GM12878 (cell line): ENCODE measurements around the gene OR4K2. TPM values are rescaled to one million over a fixed set of nuclear protein-coding genes. Genes with fewer than 3 reads are reported as not detected.

ENCODE experiments used
- ATAC-seq: fragments of 200-7000 bp; cut with Tn5 transposase; 3 replicates; pipeline ENCODE4 v1.9.1; 2020; ENCODE audit warnings: mild to moderate bottlenecking, moderate library complexity
- BruUV-seq: library from RNA; stranded (reverse); fragments of 400-500 nt; replicated peaks from 2 replicates; lab custom pipeline; 2021; lab: Mats Ljungman, UMichigan
- CTCF ChIA-PET: fragments of 300-600 bp; sonication (Branson Sonifier 250); formaldehyde crosslinking; extraction: SDS; loops from one replicate; lab custom pipeline; 2021; ENCODE audit warnings: inconsistent platforms; lab: Yijun Ruan, JAX
- POLR2A ChIA-PET: fragments of 350-600 bp; formaldehyde crosslinking; extraction: SDS; loops from one replicate; lab custom pipeline; 2021; ENCODE audit warnings: inconsistent platforms; lab: Charles Lee
- RAD21 ChIA-PET: fragments of 300-600 bp; sonication (Branson Sonifier 250); formaldehyde crosslinking; loops from one replicate; lab custom pipeline; 2023; ENCODE audit warnings: antibody characterized with exemption; ENCODE audit not compliant: unreplicated experiment; lab: Charles Lee
- SMC1A ChIA-PET: fragments of 300-600 bp; sonication (Branson Sonifier 250); formaldehyde crosslinking; loops from one replicate; lab custom pipeline; 2023; ENCODE audit not compliant: unreplicated experiment, uncharacterized antibody; lab: Charles Lee
- DNase-seq: peaks from one replicate; pipeline ENCODE4 v3.0.0-alpha.2; 2011; ENCODE audit warnings: low read depth, low spot score
- FAIRE-seq: peaks from 3 replicates; lab custom pipeline; 2011; peaks lifted over from hg19 to GRCh38; lab: Jason Lieb, UNC
- H2AFZ ChIP-seq: 2 replicates; pipeline ENCODE4 v1.6.0; 2011; ENCODE audit warnings: low read depth, low read length, control low read depth; ENCODE audit not compliant: control insufficient read depth
- H3K27ac ChIP-seq: 2 replicates; pipeline ENCODE4 v1.5.1; 2011; ENCODE audit warnings: control low read depth; ENCODE audit not compliant: control insufficient read depth, insufficient read depth
- H3K27me3 ChIP-seq, 2 experiments: replicated peaks in 1 of 2; 2 replicates each; pipeline versions ENCODE4 v1.6.0 to v1.6.1; 2011; ENCODE audit warnings: low read length in 1 of 2; ENCODE audit not compliant: control insufficient read depth in 2 of 2, insufficient read depth in 2 of 2
- H3K36me3 ChIP-seq, 2 experiments: 2 replicates each; pipeline ENCODE4 v1.5.1; 2011; ENCODE audit warnings: low read length in 1 of 2; ENCODE audit not compliant: control insufficient read depth in 2 of 2, insufficient read depth in 2 of 2
- H3K4me1 ChIP-seq: 2 replicates; pipeline ENCODE4 v1.6.1; 2011; ENCODE audit warnings: mild to moderate bottlenecking, low read length, moderate library complexity, mixed read lengths; ENCODE audit not compliant: control insufficient read depth, insufficient read depth
- H3K4me2 ChIP-seq: 2 replicates; pipeline ENCODE4 v1.6.0; 2011; ENCODE audit warnings: control low read depth; ENCODE audit not compliant: control insufficient read depth, insufficient read depth
- H3K4me3 ChIP-seq: fragments of 200-600 bp; sonication (generic); 2 replicates; pipeline ENCODE4 v1.5.1; 2016
- H3K79me2 ChIP-seq: 2 replicates; pipeline ENCODE4 v1.6.0; 2011; ENCODE audit warnings: low read length; ENCODE audit not compliant: control insufficient read depth, insufficient read depth
- H3K9ac ChIP-seq: 2 replicates; pipeline ENCODE4 v1.8.0; 2011; ENCODE audit warnings: low read length, control low read depth, mixed read lengths; ENCODE audit not compliant: control insufficient read depth, insufficient read depth
- H3K9me3 ChIP-seq: replicated peaks from 3 replicates; pipeline ENCODE4 v1.5.1; 2011; ENCODE audit warnings: mild to moderate bottlenecking, low read length; ENCODE audit not compliant: control insufficient read depth, insufficient read depth
- H4K20me1 ChIP-seq: 2 replicates; pipeline ENCODE4 v1.6.0; 2011; ENCODE audit not compliant: control insufficient read depth, insufficient read depth
- BHLHE40 ChIP-seq, 2 experiments: fragments of 450-650 bp in 1 of 2; IDR thresholded peaks; 2 replicates each; pipeline ENCODE4 v1.6.1; 2011 to 2017; ENCODE audit warnings: low read depth in 2 of 2, borderline replicate concordance in 1 of 2, improper control_type of control experiment in 1 of 2, low read length in 1 of 2, mild to moderate bottlenecking in 1 of 2
- CHD1 ChIP-seq: IDR thresholded peaks from 2 replicates; pipeline ENCODE4 v1.6.1; 2012; ENCODE audit warnings: low read depth, low read length, improper control_type of control experiment
- E2F4 ChIP-seq: IDR thresholded peaks from 2 replicates; pipeline ENCODE4 v1.6.1; 2012; ENCODE audit warnings: low read depth, low read length, improper control_type of control experiment
- NR2F1 ChIP-seq: fragments of 450-650 bp; conservative IDR thresholded peaks from 2 replicates; pipeline ENCODE4 v1.6.1; 2017; ENCODE audit warnings: mild to moderate bottlenecking
- POLR2A ChIP-seq: IDR thresholded peaks from 2 replicates; pipeline ENCODE4 v1.6.1; 2011; ENCODE audit warnings: low read depth, mild to moderate bottlenecking, low read length
- SMARCA5 ChIP-seq: fragments of 450-650 bp; IDR thresholded peaks from 2 replicates; pipeline ENCODE4 v1.6.1; 2017; ENCODE audit warnings: mild to moderate bottlenecking
- ZNF592 ChIP-seq: fragments of 450-650 bp; IDR thresholded peaks from 2 replicates; pipeline ENCODE4 v1.6.1; 2017; ENCODE audit warnings: mild to moderate bottlenecking, moderate library complexity
- WGBS: methylation state at CpG from one replicate; pipeline ENCODE4 v1.1.6; 2016; ENCODE audit warnings: low lambda C conversion rate; ENCODE audit not compliant: insufficient replicate concordance, insufficient coverage; ENCODE audit errors: missing lambda C conversion rate; 5-methylcytosine and 5-hydroxymethylcytosine counted together
- in situ Hi-C: fragments of 300-500 bp; cut with MboI; formaldehyde crosslinking; loops from 9 replicates; pipeline ENCODE4 v1.14.3; 2018; ENCODE audit warnings: mixed read lengths
- intact Hi-C: fragments of 100-400 bp; cut with micrococcal nuclease; formaldehyde crosslinking; loops from one replicate; pipeline ENCODE4 v1.14.2; 2022; ENCODE audit not compliant: unreplicated experiment
- polyA plus RNA-seq, 11 experiments: library from polyadenylated mRNA; depleted of rRNA in 4 of 11; unstranded in 6 of 11; stranded (reverse) in 5 of 11; fragments of >200 nt; fragmentation: Nextera tagmentation in 4 of 11; fragmentation: Illumina TruSeq in 1 of 11; extraction: Ambion mirVana in 4 of 11; extraction: Trizol in 1 of 11; gene quantifications; 1 replicate in 1 of 11; 2 replicates in 10 of 11; pipeline versions ENCODE4 v1.2.1 to v1.2.3, GENCODE V29; 2011 to 2016; ENCODE audit warnings: inconsistent platforms in 2 of 11, missing spikeins in 2 of 11, low read depth in 1 of 11
- total RNA-seq, 4 experiments: library from RNA; depleted of rRNA in 3 of 4; stranded (reverse); fragments of >200 nt in 3 of 4; fragmentation: Illumina TruSeq in 1 of 4; extraction: Trizol in 1 of 4; gene quantifications; 2 replicates each; pipeline versions ENCODE4 v1.2.1 to v1.2.3, GENCODE V29; 2013 to 2021

Gene OR4K2
- total and polyA plus RNA-seq, 10 of the 15 experiments (the other 5 are each of a cell fraction or from before 2014, with no cell fraction given) = not detected

GRCh38 chr14:19911114-19911513, 36.2 kb downstream of the OR4K2 start:
- Histone ChIP-seq H3K4me1 (no peaks in the 10 kb centered on the region), H3K36me3 (no peaks in the 10 kb centered on the region), H3K4me2 (no peak overlapping the region), H3K27ac (no peak overlapping the region), H3K4me3 (no peak overlapping the region), H3K27me3 (no peaks in the 10 kb centered on the region), H2AFZ (no peak overlapping the region), H3K79me2 (no peaks in the 10 kb centered on the region), H3K9me3 (no peaks in the 10 kb centered on the region; the same call in 2 of the 3 replicates), H3K9ac (no peak overlapping the region), H4K20me1 (no peaks in the 10 kb centered on the region)
- FAIRE-seq (no peak), DNase-seq (no peak), ATAC-seq (no peak)
- in situ Hi-C loops = no loop called here
- RAD21 ChIA-PET = no interaction called here
- CTCF ChIA-PET = no interaction called here
- WGBS = 2% methylated on average over 3 of the region's 3 CpGs
- TF ChIP-seq SMARCA5 (no peak), CHD1 (no peak), E2F4 (no peak), NR2F1 (no peak), POLR2A (no peak), BHLHE40 (IDR thresholded peaks at IDR 0.05; ENCODE audit: borderline replicate concordance in 1 of 2, low read depth in 2 of 2, low read length in 1 of 2) (no peak), ZNF592 (no peak)
- BruUV-seq = no TSS peak
- POLR2A ChIA-PET = no interaction called here
- SMC1A ChIA-PET = no interaction called here
- intact Hi-C loops = no loop called here
